ENCODE measurements around the gene FXYD6. TPM values are rescaled to one million over a fixed set of nuclear protein-coding genes. Genes with fewer than 3 reads are reported as not detected.
A peak's percentile ranks its signal among the peaks of the same experiment; 100 is the strongest.

FXYD6 gene
- total RNA-seq, 1 experiment from 2014 or later: 1.0 TPM

- Mint-ChIP-seq H3K4me1 (ENCODE audit: low read depth, unreplicated experiment) (peaks cover 14% of the 10 kb centered on the region), H3K4me3 (ENCODE audit: unreplicated experiment) (no peak overlapping the region), H3K9me3 (ENCODE audit: unreplicated experiment) (no peaks in the 10 kb centered on the region), H3K27ac (ENCODE audit: unreplicated experiment) (no peak overlapping the region), H3K36me3 (ENCODE audit: insufficient read depth, unreplicated experiment) (peaks cover 8% of the 10 kb centered on the region), H3K27me3 (ENCODE audit: insufficient read depth, unreplicated experiment) (no peaks in the 10 kb centered on the region)
- no TSS peak for BruUV-seq (replicated peaks)
- Histone ChIP-seq H3K9me3 (no peaks in the 10 kb centered on the region), H3K36me3 (ENCODE audit: control insufficient read depth, insufficient read depth, low read length) (peaks cover 3% of the 10 kb centered on the region; the same call in 1 of the 2 replicates), H3K4me1 (peaks cover 8% of the 10 kb centered on the region), H3K4me3 (ENCODE audit: low read depth, low read length) (no peak overlapping the region), H3K27me3 (replicated peaks; ENCODE audit: control insufficient read depth, insufficient read depth, low read length) (no peaks in the 10 kb centered on the region)
- intact Hi-C loops (cut with micrococcal nuclease; ENCODE audit: unreplicated experiment): no loop called here
- TF ChIP-seq CTCF (IDR thresholded peaks at IDR 0.05; ENCODE audit: insufficient read depth in 1 of 2, low read depth in 1 of 2, low read length in 1 of 2, severe bottlenecking in 1 of 2, unreplicated experiment in 1 of 2): no peak
- ChIA-PET POLR2A (no interaction called here), CTCF (interaction anchor here (0.8 to 1.1 kb wide), 2 partner anchors 37 to 94 kb away, joined by 3 to 8 read pairs; no protein-coding TSS in a partner anchor)
- peak in 1 of 2 experiments; percentile 38 for DNase-seq
Observed at GRCh38 chr11:117909611-117910382, 33.3 kb upstream of the FXYD6 start.

GRCh38 chr11:117908959-117909610 lies 32.6 kb upstream of the FXYD6 start:
- H3K4me1 ChIP-seq: peaks cover 8% of the 10 kb centered on the region
- H3K36me3 ChIP-seq (ENCODE audit: control insufficient read depth, insufficient read depth, low read length): peaks cover 2% of the 10 kb centered on the region; the same call in 1 of the 2 replicates
- peak in 1 of 2 experiments; percentile 45 for DNase-seq
- CTCF ChIA-PET: interaction anchor here (0.7 to 2.6 kb wide), 2 partner anchors 38 to 102 kb away, joined by 4 to 46 read pairs; no protein-coding TSS in a partner anchor
- Mint-ChIP-seq H3K4me1 (ENCODE audit: low read depth, unreplicated experiment) (peaks cover 14% of the 10 kb centered on the region), H3K36me3 (ENCODE audit: insufficient read depth, unreplicated experiment) (peaks cover 5% of the 10 kb centered on the region), H3K9me3 (ENCODE audit: unreplicated experiment) (no peaks in the 10 kb centered on the region), H3K4me3 (ENCODE audit: unreplicated experiment) (no peak overlapping the region), H3K27me3 (ENCODE audit: insufficient read depth, unreplicated experiment) (no peaks in the 10 kb centered on the region), H3K27ac (ENCODE audit: unreplicated experiment) (no peak overlapping the region)
- no TSS peak for BruUV-seq (replicated peaks)
- H3K27me3 ChIP-seq (replicated peaks; ENCODE audit: control insufficient read depth, insufficient read depth, low read length): no peaks in the 10 kb centered on the region
- intact Hi-C loops (cut with micrococcal nuclease; ENCODE audit: unreplicated experiment): no loop called here
- no peak for TF ChIP-seq CTCF (IDR thresholded peaks at IDR 0.05; ENCODE audit: insufficient read depth in 1 of 2, low read depth in 1 of 2, low read length in 1 of 2, severe bottlenecking in 1 of 2, unreplicated experiment in 1 of 2)
- no peak overlapping the region for H3K4me3 ChIP-seq (ENCODE audit: low read depth, low read length)
- POLR2A ChIA-PET: no interaction called here
- no peaks in the 10 kb centered on the region for H3K9me3 ChIP-seq

GRCh38 chr11:117908109-117908895 lies 31.8 kb upstream of the FXYD6 start:
- peak overlapping the region; percentile 66 for H3K4me3 Mint-ChIP-seq (ENCODE audit: unreplicated experiment)
- Histone ChIP-seq H3K27me3 (replicated peaks; ENCODE audit: control insufficient read depth, insufficient read depth, low read length) (no peaks in the 10 kb centered on the region), H3K36me3 (ENCODE audit: control insufficient read depth, insufficient read depth, low read length) (no peaks in the 10 kb centered on the region), H3K9me3 (no peaks in the 10 kb centered on the region), H3K4me3 (ENCODE audit: low read depth, low read length) (no peak overlapping the region; the same call in 1 of the 2 replicates), H3K4me1 (peaks cover 8% of the 10 kb centered on the region)
- peak in 1 of 2 experiments; percentile 41 for DNase-seq
- peaks cover 14% of the 10 kb centered on the region for H3K4me1 Mint-ChIP-seq (ENCODE audit: low read depth, unreplicated experiment)
- no peak for TF ChIP-seq CTCF (IDR thresholded peaks at IDR 0.05; ENCODE audit: insufficient read depth in 1 of 2, low read depth in 1 of 2, low read length in 1 of 2, severe bottlenecking in 1 of 2, unreplicated experiment in 1 of 2)
- no peaks in the 10 kb centered on the region for H3K9me3 Mint-ChIP-seq (ENCODE audit: unreplicated experiment)
- ChIA-PET CTCF (interaction anchor here (0.7 to 2.6 kb wide), 8 partner anchors 15 to 101 kb away, joined by 4 to 46 read pairs (median 6); partner anchors contain the start of gene FXYD6), POLR2A (interaction anchor here (0.9 to 1.2 kb wide), 2 partner anchors 17 to 21 kb away, joined by 3 to 6 read pairs; partner anchors contain the start of gene TMPRSS13)
- TSS peak; percentile 45 for BruUV-seq (replicated peaks)
- H3K36me3 Mint-ChIP-seq (ENCODE audit: insufficient read depth, unreplicated experiment): peaks cover 4% of the 10 kb centered on the region
- H3K27me3 Mint-ChIP-seq (ENCODE audit: insufficient read depth, unreplicated experiment): no peaks in the 10 kb centered on the region
- peak overlapping the region; percentile 73 for H3K27ac Mint-ChIP-seq (ENCODE audit: unreplicated experiment)
- intact Hi-C loops (cut with micrococcal nuclease; ENCODE audit: unreplicated experiment): no loop called here

Measured in Caco-2 (cell line).